Activated CD4-positive, alpha-beta T cell treated with anti-CD3 and anti-CD28 coated beads, Interleukin-2, amount 10 ng/mL, durations not matched to agents 7 days and 5 days (primary cell): ENCODE results near the gene MRPS6. TPM values are rescaled to one million over a fixed set of nuclear protein-coding genes. Genes with fewer than 3 reads are reported as not detected.
A peak's percentile ranks its signal among the peaks of the same experiment; 100 is the strongest.

Experiments used
- CTCF ChIA-PET: fragments of 350-600 bp; sonication (Branson Sonifier 250); formaldehyde crosslinking; loops from one replicate; lab custom pipeline; 2021; ENCODE audit warnings: antibody characterized with exemption; lab: Charles Lee
- POLR2A ChIA-PET: fragments of 350-600 bp; sonication (Branson Sonifier 250); formaldehyde crosslinking; loops from one replicate; lab custom pipeline; 2021; ENCODE audit warnings: antibody characterized with exemption; lab: Charles Lee
- DNase-seq: peaks from one replicate; pipeline ENCODE4 v3.0.0-alpha.2; 2020
- H3K27ac Mint-ChIP-seq: one replicate; pipeline ENCODE4 v1.8.0; 2021; ENCODE audit warnings: mild to moderate bottlenecking, moderate library complexity, mixed read lengths
- H3K27me3 Mint-ChIP-seq: one replicate; pipeline ENCODE4 v1.8.0; 2021; ENCODE audit warnings: mixed read lengths
- H3K36me3 Mint-ChIP-seq: one replicate; pipeline ENCODE4 v1.8.0; 2021; ENCODE audit warnings: low read depth, mixed read lengths
- H3K4me1 Mint-ChIP-seq: one replicate; pipeline ENCODE4 v1.8.0; 2021; ENCODE audit warnings: mixed read lengths
- H3K4me3 Mint-ChIP-seq: one replicate; pipeline ENCODE4 v1.8.0; 2021; ENCODE audit warnings: mild to moderate bottlenecking, moderate library complexity, mixed read lengths
- H3K9me3 Mint-ChIP-seq: one replicate; pipeline ENCODE4 v1.8.0; 2021; ENCODE audit warnings: mixed read lengths
- total RNA-seq, 2 experiments: library from RNA; stranded (reverse); gene quantifications; one replicate each; pipeline ENCODE4 v1.2.3, GENCODE V29; 2021

MRPS6 gene
- total RNA-seq, 2 experiments from 2014 or later, result 77.8 to 88.2 TPM

- ChIA-PET POLR2A (no interaction called here), CTCF (interaction anchor here (0.7 to 3.5 kb wide), 16 partner anchors 8 to 219 kb away, joined by 3 to 16 read pairs (median 4); no protein-coding TSS in a partner anchor)
- Mint-ChIP-seq H3K9me3 (peaks cover 7% of the 10 kb centered on the region), H3K36me3 (peaks cover 76% of the 10 kb centered on the region), H3K27ac (peak overlapping the region; percentile 89), H3K4me1 (peaks cover 81% of the 10 kb centered on the region), H3K27me3 (no peaks in the 10 kb centered on the region), H3K4me3 (peak overlapping the region; percentile 53)
- peak; percentile 82 for DNase-seq
These were observed 55.9 kb downstream of the MRPS6 start for GRCh38 chr21:34129039-34129891.

DNA sequence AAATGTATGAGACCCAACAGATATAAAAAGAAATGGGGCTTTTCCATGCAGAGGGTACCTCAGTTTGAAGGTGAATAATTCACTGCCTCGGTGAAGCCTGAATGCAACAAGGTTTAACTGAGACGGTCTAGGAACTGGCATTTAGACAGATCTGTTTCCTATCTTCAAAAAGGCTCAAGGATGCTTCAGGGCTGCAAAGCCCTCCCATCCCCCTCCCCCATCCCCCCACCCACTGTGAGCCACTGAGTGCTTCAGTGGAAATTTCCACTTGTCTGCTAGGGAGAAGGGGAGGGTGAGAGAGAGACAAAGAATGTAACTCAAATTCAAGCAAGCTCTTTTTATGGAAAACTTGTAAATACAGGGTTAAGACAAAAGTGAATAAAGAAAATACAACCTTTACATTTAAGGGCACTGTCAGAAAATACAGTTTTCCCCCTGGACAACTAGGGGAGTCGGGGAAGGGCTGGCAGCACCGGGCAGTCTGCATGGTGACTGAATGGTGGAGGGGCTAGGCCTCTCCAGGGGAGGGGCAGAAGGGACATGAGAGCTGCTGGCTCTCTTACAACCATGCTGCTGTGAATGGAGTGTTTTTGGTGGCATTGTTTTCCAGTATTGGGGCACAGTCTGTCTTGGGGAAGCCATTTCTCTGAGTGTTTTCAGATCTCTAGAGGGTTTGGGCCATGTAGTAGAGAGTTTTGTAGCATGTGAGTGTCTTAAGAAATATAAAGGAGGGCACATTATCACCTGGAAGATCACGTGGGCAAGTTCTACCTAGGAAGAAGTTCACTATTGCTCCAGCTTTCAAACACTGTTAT lies 56.7 kb downstream of the MRPS6 start:
- DNase-seq, result peak; percentile 13
- peak overlapping the region; percentile 89 for H3K27ac Mint-ChIP-seq
- peaks cover 76% of the 10 kb centered on the region for H3K36me3 Mint-ChIP-seq
- H3K9me3 Mint-ChIP-seq, result peaks cover 4% of the 10 kb centered on the region
- CTCF ChIA-PET, result interaction anchor here (0.7 to 3.5 kb wide), 15 partner anchors 9 to 218 kb away, joined by 3 to 16 read pairs (median 3); no protein-coding TSS in a partner anchor
- POLR2A ChIA-PET, result no interaction called here
- H3K4me1 Mint-ChIP-seq, result peaks cover 80% of the 10 kb centered on the region
- H3K27me3 Mint-ChIP-seq, result no peaks in the 10 kb centered on the region
- H3K4me3 Mint-ChIP-seq, result peak overlapping the region; percentile 53

DNA sequence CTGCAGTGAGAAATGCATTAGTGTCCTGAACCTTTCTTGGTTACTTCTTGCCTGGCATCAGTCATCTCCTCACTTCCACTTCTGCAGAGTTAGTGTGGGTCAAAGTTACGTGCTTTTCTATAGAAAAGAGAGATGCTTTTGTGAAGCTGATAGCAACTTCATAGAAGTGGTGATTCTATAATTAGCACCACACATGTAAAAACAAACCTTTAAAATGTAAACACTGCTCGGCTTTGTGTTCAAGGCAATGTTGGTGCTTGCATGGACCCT lies 57.3 kb downstream of the MRPS6 start:
- Mint-ChIP-seq H3K4me3 (peak overlapping the region; percentile 35), H3K9me3 (peaks cover 4% of the 10 kb centered on the region), H3K4me1 (peaks cover 76% of the 10 kb centered on the region), H3K27me3 (no peaks in the 10 kb centered on the region), H3K36me3 (peaks cover 76% of the 10 kb centered on the region), H3K27ac (peak overlapping the region; percentile 89)
- DNase-seq, result no peak
- POLR2A ChIA-PET, result no interaction called here
- CTCF ChIA-PET, result interaction anchor here (1.1 to 3.5 kb wide), 5 partner anchors 10 to 207 kb away, joined by 3 to 16 read pairs (median 12); no protein-coding TSS in a partner anchor

DNA sequence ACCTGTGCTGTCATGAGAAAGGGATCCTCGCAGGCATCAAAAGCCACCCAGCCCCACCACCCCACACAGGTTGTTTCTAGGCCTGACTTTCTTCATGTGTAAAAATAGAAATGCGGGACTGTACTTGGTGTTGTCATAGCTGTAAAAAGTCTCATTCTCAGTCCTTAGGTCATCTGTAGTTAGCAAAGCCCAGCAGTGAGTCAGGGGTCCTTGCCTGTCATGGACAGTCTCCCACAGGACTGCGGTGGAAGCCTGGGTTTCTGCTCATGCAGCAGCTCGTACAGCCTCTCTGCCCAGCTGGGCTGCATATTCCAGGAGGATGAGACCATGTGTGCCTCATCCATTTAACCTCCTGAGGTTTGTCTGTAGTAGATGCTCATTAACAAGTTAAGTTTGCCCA lies 58.2 kb downstream of the MRPS6 start:
- DNase-seq, result no peak
- no peak overlapping the region for H3K4me3 Mint-ChIP-seq
- H3K9me3 Mint-ChIP-seq, result peaks cover 4% of the 10 kb centered on the region
- ChIA-PET POLR2A (no interaction called here), CTCF (interaction anchor here (1.0 to 3.5 kb wide), 5 partner anchors 10 to 216 kb away, joined by 3 to 16 read pairs (median 3); no protein-coding TSS in a partner anchor)
- H3K27ac Mint-ChIP-seq, result peak overlapping the region; percentile 89
- H3K4me1 Mint-ChIP-seq, result peaks cover 67% of the 10 kb centered on the region
- H3K27me3 Mint-ChIP-seq, result no peaks in the 10 kb centered on the region
- H3K36me3 Mint-ChIP-seq, result peaks cover 76% of the 10 kb centered on the region

- peaks cover 6% of the 10 kb centered on the region for H3K9me3 Mint-ChIP-seq
- H3K4me3 Mint-ChIP-seq, result no peak overlapping the region
- peaks cover 68% of the 10 kb centered on the region for H3K4me1 Mint-ChIP-seq
- no peaks in the 10 kb centered on the region for H3K27me3 Mint-ChIP-seq
- peak overlapping the region; percentile 89 for H3K27ac Mint-ChIP-seq
- peaks cover 77% of the 10 kb centered on the region for H3K36me3 Mint-ChIP-seq
- CTCF ChIA-PET, result interaction anchor here (0.9 to 3.5 kb wide), 4 partner anchors 9 to 215 kb away, joined by 3 to 16 read pairs (median 3); no protein-coding TSS in a partner anchor
- POLR2A ChIA-PET, result no interaction called here
- no peak for DNase-seq
These were observed 58.8 kb downstream of the MRPS6 start for GRCh38 chr21:34132202-34132601.

- Mint-ChIP-seq H3K36me3 (peaks cover 74% of the 10 kb centered on the region), H3K27me3 (no peaks in the 10 kb centered on the region), H3K4me3 (no peak overlapping the region), H3K27ac (peak overlapping the region; percentile 89), H3K9me3 (peaks cover 9% of the 10 kb centered on the region), H3K4me1 (peaks cover 61% of the 10 kb centered on the region)
- POLR2A ChIA-PET, result no interaction called here
- CTCF ChIA-PET, result interaction anchor here (0.9 to 1.2 kb wide), 2 partner anchors 66 to 209 kb away, joined by 3 read pairs; no protein-coding TSS in a partner anchor
- DNase-seq, result no peak
These were observed 59.5 kb downstream of the MRPS6 start for GRCh38 chr21:34132926-34133325.

DNA sequence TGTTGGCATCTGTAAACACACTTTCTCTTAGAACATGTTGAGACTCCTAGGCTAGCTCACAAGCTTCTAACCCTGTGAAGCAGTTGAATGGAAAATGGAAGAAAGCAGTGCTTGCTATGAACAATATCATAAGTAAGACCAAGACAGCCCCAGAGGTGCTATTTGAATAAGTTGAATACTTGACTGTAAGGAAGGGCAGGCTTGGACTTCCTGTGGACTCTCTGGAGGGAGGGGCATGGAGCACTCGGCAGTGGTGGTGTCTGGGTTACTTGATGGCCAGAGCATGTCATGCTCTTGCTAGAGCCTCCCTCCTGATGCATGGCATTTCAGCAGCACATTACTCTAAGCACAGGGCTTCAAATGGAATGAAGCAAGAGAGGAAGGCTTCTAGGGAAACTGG lies 60.0 kb downstream of the MRPS6 start:
- Mint-ChIP-seq H3K36me3 (peaks cover 75% of the 10 kb centered on the region), H3K9me3 (peaks cover 9% of the 10 kb centered on the region), H3K4me1 (peaks cover 57% of the 10 kb centered on the region), H3K27me3 (no peaks in the 10 kb centered on the region), H3K4me3 (no peak overlapping the region), H3K27ac (peak overlapping the region; percentile 89)
- no peak for DNase-seq
- ChIA-PET POLR2A (no interaction called here), CTCF (interaction anchor here (1.0 to 1.2 kb wide), 2 partner anchors 209 kb away, joined by 3 read pairs; no protein-coding TSS in a partner anchor)

DNA sequence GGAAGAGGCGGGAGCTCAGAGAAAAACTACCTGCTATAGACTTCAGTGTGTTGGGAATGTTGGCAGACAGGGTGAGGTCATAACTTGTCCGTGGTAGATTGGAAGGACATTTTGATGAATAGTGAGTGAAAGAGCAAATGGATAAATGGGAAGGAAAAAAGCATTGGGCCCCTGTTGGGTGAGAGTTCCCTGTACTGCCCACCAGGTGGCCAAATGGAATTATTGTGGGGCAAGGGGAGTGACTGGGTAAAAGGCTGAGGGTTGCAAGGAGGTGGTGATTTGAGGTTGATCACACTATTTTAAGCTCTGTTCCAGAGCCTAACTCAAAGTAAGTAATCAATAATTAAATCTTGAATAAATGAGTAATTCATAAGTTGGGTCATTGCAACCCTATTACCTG lies 60.4 kb downstream of the MRPS6 start:
- no peaks in the 10 kb centered on the region for H3K27me3 Mint-ChIP-seq
- peaks cover 9% of the 10 kb centered on the region for H3K9me3 Mint-ChIP-seq
- POLR2A ChIA-PET, result no interaction called here
- H3K4me3 Mint-ChIP-seq, result no peak overlapping the region
- H3K36me3 Mint-ChIP-seq, result peaks cover 75% of the 10 kb centered on the region
- H3K27ac Mint-ChIP-seq, result peak overlapping the region; percentile 89
- no peak for DNase-seq
- peaks cover 54% of the 10 kb centered on the region for H3K4me1 Mint-ChIP-seq
- CTCF ChIA-PET, result interaction anchor here (1.0 to 2.2 kb wide), 2 partner anchors 24 to 210 kb away, joined by 3 to 7 read pairs; no protein-coding TSS in a partner anchor

DNA sequence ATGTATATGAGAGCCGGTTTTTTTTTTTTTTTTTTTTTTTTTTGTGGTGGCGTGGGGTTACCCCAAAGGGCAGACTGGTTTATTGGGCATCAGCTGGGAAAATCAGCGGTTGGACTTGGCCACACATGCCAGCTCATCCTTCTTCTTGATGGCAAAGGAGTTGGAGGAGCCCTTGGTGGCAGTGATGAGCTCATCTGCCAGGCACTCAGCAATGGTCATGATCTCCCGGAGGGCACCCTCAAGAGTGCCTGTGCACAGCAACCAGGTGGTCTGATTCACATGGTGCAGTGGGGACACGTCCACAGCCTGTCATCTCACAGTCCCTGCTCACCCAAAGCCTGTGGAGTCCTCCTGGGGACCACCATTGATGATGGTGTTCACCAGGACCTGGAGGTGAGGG lies 62.0 kb downstream of the MRPS6 start:
- no peak for DNase-seq
- POLR2A ChIA-PET, result no interaction called here
- CTCF ChIA-PET, result interaction anchor here (2.2 kb wide), 1 partner anchor 22 kb away, joined by 7 read pairs; no protein-coding TSS in a partner anchor
- no peak overlapping the region for H3K4me3 Mint-ChIP-seq
- peaks cover 9% of the 10 kb centered on the region for H3K9me3 Mint-ChIP-seq
- peaks cover 42% of the 10 kb centered on the region for H3K4me1 Mint-ChIP-seq
- peaks cover 81% of the 10 kb centered on the region for H3K36me3 Mint-ChIP-seq
- H3K27ac Mint-ChIP-seq, result no peak overlapping the region
- no peaks in the 10 kb centered on the region for H3K27me3 Mint-ChIP-seq

GRCh38 chr21:34141373-34141772 lies 68.0 kb downstream of the MRPS6 start:
- Mint-ChIP-seq H3K4me3 (no peak overlapping the region), H3K36me3 (peaks cover 68% of the 10 kb centered on the region), H3K9me3 (peaks cover 5% of the 10 kb centered on the region), H3K27ac (no peak overlapping the region), H3K4me1 (peaks cover 10% of the 10 kb centered on the region), H3K27me3 (no peaks in the 10 kb centered on the region)
- DNase-seq, result no peak
- CTCF ChIA-PET, result interaction anchor here (2.7 to 3.5 kb wide), 2 partner anchors 11 to 13 kb away, joined by 8 to 16 read pairs; no protein-coding TSS in a partner anchor
- POLR2A ChIA-PET, result no interaction called here

DNA sequence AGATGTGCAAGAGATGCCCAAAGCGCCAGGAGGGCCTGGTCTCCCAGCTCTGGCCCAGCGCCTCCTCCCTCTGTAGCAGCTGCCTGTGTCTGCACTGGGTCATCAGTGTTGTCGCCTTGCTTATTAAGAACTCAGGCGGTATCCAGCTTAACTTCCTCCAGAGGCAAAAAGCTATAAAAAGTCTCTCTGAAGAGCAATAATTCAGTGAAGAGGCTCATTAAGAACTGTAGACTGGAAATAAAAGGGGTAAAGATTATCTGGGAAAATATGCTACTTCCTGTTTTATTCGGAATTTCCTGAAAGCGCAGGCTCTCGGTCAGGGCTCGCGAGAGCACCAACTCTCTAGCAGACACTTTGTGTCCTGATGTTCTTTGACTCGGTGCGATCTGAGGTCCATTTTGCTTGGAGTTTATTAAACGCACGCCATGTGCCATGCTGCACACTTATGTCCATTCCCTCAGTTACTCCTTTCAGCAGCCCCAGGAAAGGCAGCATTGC lies 70.4 kb downstream of the MRPS6 start:
- Mint-ChIP-seq H3K4me3 (no peak overlapping the region), H3K36me3 (peaks cover 62% of the 10 kb centered on the region), H3K27ac (no peak overlapping the region), H3K4me1 (peaks cover 7% of the 10 kb centered on the region), H3K9me3 (no peaks in the 10 kb centered on the region), H3K27me3 (no peaks in the 10 kb centered on the region)
- ChIA-PET CTCF (interaction anchor here (2.8 kb wide), 1 partner anchor 14 kb away, joined by 12 read pairs; no protein-coding TSS in a partner anchor), POLR2A (no interaction called here)
- no peak for DNase-seq

GRCh38 chr21:34144224-34144623 lies 70.8 kb downstream of the MRPS6 start:
- Mint-ChIP-seq H3K4me3 (no peak overlapping the region), H3K27ac (no peak overlapping the region), H3K4me1 (peaks cover 7% of the 10 kb centered on the region), H3K36me3 (peaks cover 60% of the 10 kb centered on the region), H3K9me3 (no peaks in the 10 kb centered on the region), H3K27me3 (no peaks in the 10 kb centered on the region)
- POLR2A ChIA-PET, result no interaction called here
- DNase-seq, result no peak
- CTCF ChIA-PET, result interaction anchor here (1.0 to 2.8 kb wide), 2 partner anchors 14 kb away, joined by 4 to 12 read pairs; no protein-coding TSS in a partner anchor
